HG03521 (cell line): ENCODE data around the gene BRINP3.

Experiments used
- ATAC-seq: cut with Tn5 transposase; IDR thresholded peaks from one replicate; pipeline ENCODE4 v1.9.1; 2021; ENCODE audit warnings: mild to moderate bottlenecking, moderate library complexity; ENCODE audit not compliant: unreplicated experiment

The BRINP3 gene

GRCh38 chr1:190193508-190194115 lies 284.1 kb downstream of the BRINP3 start:
- no peak for ATAC-seq

- no peak for ATAC-seq
Measured at GRCh38 chr1:190192627-190193026, 285.0 kb downstream of the BRINP3 start.

GRCh38 chr1:190183588-190183987 lies 294.1 kb downstream of the BRINP3 start:
- ATAC-seq: no peak

- ATAC-seq: no peak
Measured at GRCh38 chr1:190179817-190180216, 297.8 kb downstream of the BRINP3 start.

GRCh38 chr1:190178827-190179226 lies 298.8 kb downstream of the BRINP3 start:
- no peak for ATAC-seq

- no peak for ATAC-seq
Measured at GRCh38 chr1:190177555-190177954, 300.1 kb downstream of the BRINP3 start.

- ATAC-seq: no peak
Measured at GRCh38 chr1:190176776-190177175, 300.9 kb downstream of the BRINP3 start.

GRCh38 chr1:190175320-190175719 lies 302.3 kb downstream of the BRINP3 start:
- no peak for ATAC-seq

- ATAC-seq: no peak
Measured at GRCh38 chr1:190172651-190173430, 304.8 kb downstream of the BRINP3 start.

- ATAC-seq: no peak
Measured at GRCh38 chr1:190170321-190170720, 307.3 kb downstream of the BRINP3 start.

- ATAC-seq: no peak
Measured at GRCh38 chr1:190169311-190170067, 308.2 kb downstream of the BRINP3 start.

- no peak for ATAC-seq
Measured at GRCh38 chr1:190168893-190169280, 308.8 kb downstream of the BRINP3 start.

- ATAC-seq: no peak
Measured at GRCh38 chr1:190168116-190168892, 309.4 kb downstream of the BRINP3 start.

- no peak for ATAC-seq
Measured at GRCh38 chr1:190159146-190159545, 318.5 kb downstream of the BRINP3 start.

- ATAC-seq: no peak
Measured at GRCh38 chr1:190154744-190155143, 322.9 kb downstream of the BRINP3 start.

- ATAC-seq: no peak
Measured at GRCh38 chr1:190147616-190148015, 330.0 kb downstream of the BRINP3 start.

- no peak for ATAC-seq
Measured at GRCh38 chr1:190144650-190145049, 333.0 kb downstream of the BRINP3 start.

GRCh38 chr1:190140644-190141043 lies 337.0 kb downstream of the BRINP3 start:
- ATAC-seq: no peak

GRCh38 chr1:190138702-190139101 lies 339.0 kb downstream of the BRINP3 start:
- no peak for ATAC-seq

GRCh38 chr1:190138266-190138665 lies 339.4 kb downstream of the BRINP3 start:
- no peak for ATAC-seq

- ATAC-seq: no peak
Measured at GRCh38 chr1:190129366-190129765, 348.3 kb downstream of the BRINP3 start.
